ENCODE data around the gene RNF149.

The RNF149 gene

DNA sequence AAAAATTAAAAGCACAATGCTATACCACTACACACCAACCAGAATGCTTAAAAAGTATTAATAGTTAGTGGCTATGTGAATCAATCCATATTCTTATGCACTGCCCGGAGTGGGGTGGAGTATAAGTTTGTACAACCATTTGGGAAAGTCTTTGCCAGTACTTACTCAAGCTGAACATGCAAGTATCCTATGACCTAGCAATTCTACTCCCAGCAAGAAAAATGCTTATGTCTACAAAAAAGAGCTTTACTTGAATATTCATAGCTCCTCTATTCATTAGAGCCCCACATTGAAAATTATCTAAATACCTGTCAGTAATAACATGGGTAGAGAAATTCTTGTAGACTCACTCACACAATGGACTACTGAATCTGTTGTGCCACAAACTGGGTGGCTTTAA is 77.3 kb downstream of the RNF149 start:
- no peak for DNase-seq (ENCODE audit: low read depth)

DNA sequence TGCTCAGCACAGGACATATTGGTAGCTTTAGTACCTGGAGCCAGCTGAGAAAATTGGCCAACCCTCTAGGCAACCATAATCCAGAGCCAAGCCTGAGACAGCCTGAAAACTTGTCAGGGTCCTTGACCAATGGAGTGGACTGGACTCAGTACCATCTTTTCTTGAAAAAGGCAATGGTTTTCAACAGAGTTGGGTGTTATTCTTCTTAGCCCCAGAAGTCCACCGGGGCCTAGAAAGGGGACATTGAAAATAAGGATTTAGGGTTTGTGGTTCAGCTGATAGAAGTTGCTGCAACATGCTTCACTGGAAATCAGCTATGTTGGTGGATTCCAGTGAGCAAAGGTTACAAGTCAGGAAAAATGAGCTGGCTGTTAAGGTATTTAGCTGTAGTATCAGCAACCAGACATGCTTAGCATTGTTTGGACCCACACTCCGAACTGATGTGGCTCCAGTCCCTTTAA is 77.9 kb downstream of the RNF149 start:
- DNase-seq (ENCODE audit: low read depth) = no peak

Data from GM04503 (cell line).